HEK293 (cell line): Measurements from ENCODE around the gene PCNX3.
A peak's percentile ranks its signal among the peaks of the same experiment; 100 is the strongest.
"Not testable (repeated sequence)": the region's sequence is repeated elsewhere in the genome, so short reads cannot be mapped to it uniquely, and the experiment has no call there.

Experiments used
- CTCF ChIA-PET: fragments of 350-600 bp; formaldehyde crosslinking; extraction: SDS; loops from one replicate; lab custom pipeline; 2021; ENCODE audit warnings: antibody characterized with exemption; lab: Yijun Ruan, JAX
- POLR2A ChIA-PET: fragments of 300-600 bp; formaldehyde crosslinking; extraction: SDS; loops from one replicate; lab custom pipeline; 2020; ENCODE audit warnings: antibody characterized with exemption, inconsistent platforms; lab: Yijun Ruan, JAX
- H3K27ac ChIP-seq: fragments of 200-500 bp; sonication (Bioruptor generic); 2 replicates; pipeline ENCODE4 v1.5.1; 2014; ENCODE audit warnings: low read depth, low read length, control low read depth, inconsistent platforms; ENCODE audit errors: extremely low read depth
- H3K36me3 ChIP-seq, 2 experiments: fragments of 200-500 bp in 1 of 2; sonication (Bioruptor generic) in 1 of 2; 1 replicate in 1 of 2; 2 replicates in 1 of 2; pipeline ENCODE4 v1.5.1; 2014 to 2017; ENCODE audit warnings: inconsistent platforms in 2 of 2, low read length in 2 of 2; ENCODE audit not compliant: control insufficient read depth in 2 of 2, insufficient read depth in 1 of 2
- H3K4me1 ChIP-seq: fragments of 200-500 bp; sonication (Bioruptor generic); 2 replicates; pipeline ENCODE4 v1.5.1; 2014; ENCODE audit warnings: mild to moderate bottlenecking, low read length, inconsistent platforms; ENCODE audit not compliant: control insufficient read depth, insufficient read depth
- H3K4me3 ChIP-seq: 2 replicates; pipeline ENCODE4 v1.5.1; 2011; ENCODE audit warnings: low read depth, mild to moderate bottlenecking, control low read depth, low read length, moderate library complexity
- H3K9me3 ChIP-seq: fragments of 200-500 bp; sonication (Bioruptor generic); 2 replicates; pipeline ENCODE4 v1.5.1; 2014; ENCODE audit warnings: low read depth, low read length, inconsistent platforms; ENCODE audit not compliant: control insufficient read depth, insufficient read depth
- CTCF ChIP-seq: fragments of 450-650 bp; formaldehyde crosslinking; IDR thresholded peaks from 2 replicates; pipeline ENCODE4 v1.5.1; 2016; ENCODE audit warnings: missing biosample characterization, missing genetic modification characterization
- GLIS1 ChIP-seq: fragments of 450-650 bp; formaldehyde crosslinking; IDR thresholded peaks from 2 replicates; pipeline ENCODE4 v1.5.1; 2016; ENCODE audit warnings: missing biosample characterization, missing genetic modification characterization
- IKZF3 ChIP-seq: fragments of 450-650 bp; IDR thresholded peaks from 2 replicates; pipeline ENCODE4 v1.5.0; 2018; ENCODE audit warnings: missing biosample characterization, mild to moderate bottlenecking, missing genetic modification characterization, moderate library complexity
- KLF8 ChIP-seq: fragments of 450-650 bp; formaldehyde crosslinking; IDR thresholded peaks from 2 replicates; pipeline ENCODE4 v1.5.1; 2016; ENCODE audit warnings: missing biosample characterization, missing genetic modification characterization
- OSR2 ChIP-seq: fragments of 450-650 bp; formaldehyde crosslinking; IDR thresholded peaks from 2 replicates; pipeline ENCODE4 v1.5.1; 2016; ENCODE audit warnings: missing biosample characterization, missing genetic modification characterization
- SP2 ChIP-seq: fragments of 450-650 bp; formaldehyde crosslinking; IDR thresholded peaks from 2 replicates; pipeline ENCODE4 v1.5.1; 2016; ENCODE audit warnings: missing biosample characterization, missing genetic modification characterization
- TCF7L2 ChIP-seq: IDR thresholded peaks from 2 replicates; pipeline ENCODE4 v1.6.1; 2011; ENCODE audit warnings: low read depth, mild to moderate bottlenecking, inconsistent platforms, low read length, moderate library complexity, borderline replicate concordance
- YY1 ChIP-seq: fragments of 450-650 bp; formaldehyde crosslinking; IDR thresholded peaks from 2 replicates; pipeline ENCODE4 v1.5.1; 2018; ENCODE audit warnings: missing biosample characterization, missing genetic modification characterization
- ZNF184 ChIP-seq: fragments of 450-650 bp; IDR thresholded peaks from 2 replicates; pipeline ENCODE4 v1.5.1; 2018; ENCODE audit warnings: missing biosample characterization, mild to moderate bottlenecking, missing genetic modification characterization
- ZNF302 ChIP-seq: fragments of 450-650 bp; formaldehyde crosslinking; IDR thresholded peaks from 2 replicates; pipeline ENCODE4 v1.5.1; 2016; ENCODE audit warnings: missing biosample characterization, missing genetic modification characterization, low read depth
- ZNF350 ChIP-seq: fragments of 450-650 bp; formaldehyde crosslinking; IDR thresholded peaks from 2 replicates; pipeline ENCODE4 v1.5.0; 2017; ENCODE audit warnings: missing biosample characterization, mild to moderate bottlenecking, missing genetic modification characterization
- ZNF48 ChIP-seq: fragments of 450-650 bp; formaldehyde crosslinking; IDR thresholded peaks from 2 replicates; pipeline ENCODE4 v1.5.1; 2016; ENCODE audit warnings: missing biosample characterization, missing genetic modification characterization
- ZNF660 ChIP-seq: fragments of 450-650 bp; IDR thresholded peaks from 2 replicates; pipeline ENCODE4 v1.5.1; 2018; ENCODE audit warnings: missing biosample characterization, mild to moderate bottlenecking, missing genetic modification characterization
- ZNF692 ChIP-seq: fragments of 450-650 bp; formaldehyde crosslinking; IDR thresholded peaks from 2 replicates; pipeline ENCODE4 v1.5.1; 2016; ENCODE audit warnings: missing biosample characterization, missing genetic modification characterization
- ZSCAN23 ChIP-seq: fragments of 450-650 bp; formaldehyde crosslinking; IDR thresholded peaks from 2 replicates; pipeline ENCODE4 v1.5.1; 2016; ENCODE audit warnings: missing biosample characterization, missing genetic modification characterization
- ZSCAN30 ChIP-seq: fragments of 450-650 bp; IDR thresholded peaks from 2 replicates; pipeline ENCODE4 v1.5.1; 2018; ENCODE audit warnings: missing biosample characterization, mild to moderate bottlenecking, missing genetic modification characterization, moderate library complexity
- TF ChIP-seq, protein P1 (sequence below): sonication (generic); formaldehyde crosslinking; IDR thresholded peaks from 2 replicates; pipeline ENCODE4 v1.8.1; 2022; ENCODE audit warnings: mild to moderate bottlenecking, moderate library complexity, missing genetic modification reagents
- TF ChIP-seq, protein P2 (sequence below): fragments of 450-650 bp; formaldehyde crosslinking; IDR thresholded peaks from 2 replicates; pipeline ENCODE4 v1.5.1; 2017; ENCODE audit warnings: missing biosample characterization, missing genetic modification characterization
- TF ChIP-seq, protein P3 (sequence below): fragments of 450-650 bp; formaldehyde crosslinking; optimal IDR thresholded peaks from 2 replicates; pipeline ENCODE3; 2016; ENCODE audit warnings: missing biosample characterization, mild to moderate bottlenecking, missing genetic modification characterization

Gene PCNX3

DNA sequence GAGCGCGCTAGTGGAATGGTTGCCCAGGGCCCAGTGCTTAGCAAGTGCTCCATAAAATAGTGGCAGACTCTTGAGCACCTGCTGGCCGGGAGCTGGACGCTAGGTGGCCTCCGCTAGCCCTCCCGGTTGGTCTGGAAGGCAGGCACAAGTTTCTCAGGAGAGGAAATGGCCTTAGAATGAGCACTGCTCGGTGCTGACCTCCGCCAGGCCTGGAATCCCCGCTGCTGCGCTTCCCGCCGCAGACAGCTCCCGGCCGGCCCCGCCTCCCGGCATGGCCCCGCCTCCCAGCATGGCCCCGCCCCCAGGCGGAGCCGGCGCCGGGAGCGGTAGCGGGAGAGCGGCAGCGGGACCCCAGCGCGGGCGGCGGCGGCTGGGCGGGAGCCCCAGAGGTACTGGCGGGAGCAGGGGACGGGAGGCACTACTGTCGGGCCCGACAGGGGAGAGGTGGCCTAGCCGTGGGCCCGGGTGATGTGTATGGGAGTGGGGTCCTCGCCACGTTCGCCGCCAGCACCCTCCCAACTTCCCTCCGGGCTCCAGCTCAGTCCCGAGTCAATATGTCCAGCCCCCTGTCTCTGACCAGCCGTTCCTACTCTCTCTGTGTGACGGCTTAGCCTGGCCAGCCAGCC, 22.3 kb downstream of the PCNX3 start, which contains the start of gene SIPA1 (continued):
- TF ChIP-seq KLF8 (tag by site-specific recombination) (peak; percentile 48; the same call in 1 of the 2 replicates), GLIS1 (tag by site-specific recombination) (0 out of 2 replicates have a peak, but pooled peaks have one; percentile 37), IKZF3 (tag by site-specific recombination) (peak; percentile 67), ZNF350 (tag by site-specific recombination) (no peak), CTCF (tag by site-specific recombination) (peak; percentile 9; the same call in 1 of the 2 replicates), YY1 (tag by site-specific recombination) (0 out of 2 replicates have a peak, but pooled peaks have one; percentile 29), TCF7L2 (no peak), SP2 (tag by site-specific recombination) (peak; percentile 17; the same call in 1 of the 2 replicates), ZNF184 (tag by site-specific recombination) (no peak), ZNF692 (tag by site-specific recombination) (peak; percentile 49), ZNF302 (tag by site-specific recombination) (no peak), ZNF660 (tag by site-specific recombination) (0 out of 2 replicates have a peak, but pooled peaks have one; percentile 41), ZNF48 (tag by site-specific recombination) (no peak), ZSCAN23 (no peak), ZSCAN30 (tag by site-specific recombination) (0 out of 2 replicates have a peak, but pooled peaks have one; percentile 36), OSR2 (peak; percentile 69)
- TF ChIP-seq, protein P1, sequence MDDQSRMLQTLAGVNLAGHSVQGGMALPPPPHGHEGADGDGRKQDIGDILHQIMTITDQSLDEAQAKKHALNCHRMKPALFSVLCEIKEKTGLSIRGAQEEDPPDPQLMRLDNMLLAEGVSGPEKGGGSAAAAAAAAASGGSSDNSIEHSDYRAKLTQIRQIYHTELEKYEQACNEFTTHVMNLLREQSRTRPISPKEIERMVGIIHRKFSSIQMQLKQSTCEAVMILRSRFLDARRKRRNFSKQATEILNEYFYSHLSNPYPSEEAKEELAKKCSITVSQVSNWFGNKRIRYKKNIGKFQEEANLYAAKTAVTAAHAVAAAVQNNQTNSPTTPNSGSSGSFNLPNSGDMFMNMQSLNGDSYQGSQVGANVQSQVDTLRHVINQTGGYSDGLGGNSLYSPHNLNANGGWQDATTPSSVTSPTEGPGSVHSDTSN (CRISPR knock-in tag) = no peak
- TF ChIP-seq, protein P2, sequence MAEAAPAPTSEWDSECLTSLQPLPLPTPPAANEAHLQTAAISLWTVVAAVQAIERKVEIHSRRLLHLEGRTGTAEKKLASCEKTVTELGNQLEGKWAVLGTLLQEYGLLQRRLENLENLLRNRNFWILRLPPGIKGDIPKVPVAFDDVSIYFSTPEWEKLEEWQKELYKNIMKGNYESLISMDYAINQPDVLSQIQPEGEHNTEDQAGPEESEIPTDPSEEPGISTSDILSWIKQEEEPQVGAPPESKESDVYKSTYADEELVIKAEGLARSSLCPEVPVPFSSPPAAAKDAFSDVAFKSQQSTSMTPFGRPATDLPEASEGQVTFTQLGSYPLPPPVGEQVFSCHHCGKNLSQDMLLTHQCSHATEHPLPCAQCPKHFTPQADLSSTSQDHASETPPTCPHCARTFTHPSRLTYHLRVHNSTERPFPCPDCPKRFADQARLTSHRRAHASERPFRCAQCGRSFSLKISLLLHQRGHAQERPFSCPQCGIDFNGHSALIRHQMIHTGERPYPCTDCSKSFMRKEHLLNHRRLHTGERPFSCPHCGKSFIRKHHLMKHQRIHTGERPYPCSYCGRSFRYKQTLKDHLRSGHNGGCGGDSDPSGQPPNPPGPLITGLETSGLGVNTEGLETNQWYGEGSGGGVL (tag by site-specific recombination) = peak; percentile 27; the same call in 1 of the 2 replicates
- TF ChIP-seq, protein P3, sequence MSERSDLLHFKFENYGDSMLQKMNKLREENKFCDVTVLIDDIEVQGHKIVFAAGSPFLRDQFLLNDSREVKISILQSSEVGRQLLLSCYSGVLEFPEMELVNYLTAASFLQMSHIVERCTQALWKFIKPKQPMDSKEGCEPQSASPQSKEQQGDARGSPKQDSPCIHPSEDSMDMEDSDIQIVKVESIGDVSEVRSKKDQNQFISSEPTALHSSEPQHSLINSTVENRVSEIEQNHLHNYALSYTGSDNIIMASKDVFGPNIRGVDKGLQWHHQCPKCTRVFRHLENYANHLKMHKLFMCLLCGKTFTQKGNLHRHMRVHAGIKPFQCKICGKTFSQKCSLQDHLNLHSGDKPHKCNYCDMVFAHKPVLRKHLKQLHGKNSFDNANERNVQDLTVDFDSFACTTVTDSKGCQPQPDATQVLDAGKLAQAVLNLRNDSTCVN = peak; percentile 49

GRCh38 chr11:65639228-65639597, 23.6 kb downstream of the PCNX3 start:
- POLR2A ChIA-PET = interaction anchor here (1.2 to 4.4 kb wide), 5 partner anchors 12 to 73 kb away, joined by 3 to 50 read pairs (median 19); partner anchors contain the start of genes KAT5, PCNX3 and RELA
- H3K36me3 ChIP-seq = peaks cover 0 to 53% of the 10 kb centered on the region in 2 experiments; a peak in 1 of 3 replicates
- H3K27ac ChIP-seq, H3K4me3 ChIP-seq, H3K4me1 ChIP-seq, H3K9me3 ChIP-seq: not testable (repeated sequence)
- CTCF ChIA-PET = interaction anchor here (0.6 to 0.9 kb wide), 3 partner anchors 87 to 336 kb away, joined by 3 read pairs; no protein-coding TSS in a partner anchor
